HL-60 (cell line): ENCODE results near the gene ADAM12.

Source experiments
- DNase-seq, 2 experiments: peaks; one replicate each; pipeline ENCODE4 v3.0.0-alpha.2; 2010 to 2020; ENCODE audit warnings: low read depth in 1 of 2, low spot score in 1 of 2
- H3K27ac ChIP-seq: fragments of 250-450 bp; sonication (Bioruptor Pico); replicated peaks from 2 replicates; pipeline ENCODE4 v1.5.1; 2020; ENCODE audit warnings: mild to moderate bottlenecking, moderate library complexity
- H3K27me3 ChIP-seq: fragments of 250-450 bp; sonication (Bioruptor Pico); 2 replicates; pipeline ENCODE4 v1.5.1; 2021; ENCODE audit warnings: mild to moderate bottlenecking, moderate library complexity; ENCODE audit not compliant: insufficient read depth, poor library complexity, severe bottlenecking
- H3K4me3 ChIP-seq: replicated peaks from 2 replicates; pipeline ENCODE4 v1.5.1; 2011; ENCODE audit warnings: mild to moderate bottlenecking, control low read depth, low read length; ENCODE audit not compliant: insufficient read depth
- GABPA ChIP-seq: IDR thresholded peaks from 2 replicates; pipeline ENCODE4 v1.6.1; 2012; ENCODE audit warnings: low read depth
- POLR2AphosphoS5 ChIP-seq: IDR thresholded peaks from 2 replicates; pipeline ENCODE4 v1.6.1; 2012; ENCODE audit warnings: low read depth
- REST ChIP-seq: IDR thresholded peaks from 2 replicates; pipeline ENCODE4 v1.6.1; 2012; ENCODE audit warnings: low read depth; ENCODE audit not compliant: insufficient replicate concordance
- SPI1 ChIP-seq: IDR thresholded peaks from 2 replicates; pipeline ENCODE4 v1.6.1; 2012; ENCODE audit warnings: low read depth, mild to moderate bottlenecking, borderline replicate concordance
- TF ChIP-seq, protein P1 (sequence below): IDR thresholded peaks from one replicate; pipeline ENCODE4 v1.5.1; 2011; ENCODE audit warnings: low read length, control low read depth, inconsistent platforms; ENCODE audit not compliant: insufficient read depth

The ADAM12 gene

GRCh38 chr10:125997586-125997985, 390.7 kb downstream of the ADAM12 start:
- no peaks in the 10 kb centered on the region for H3K27me3 ChIP-seq
- TF ChIP-seq, protein P1, sequence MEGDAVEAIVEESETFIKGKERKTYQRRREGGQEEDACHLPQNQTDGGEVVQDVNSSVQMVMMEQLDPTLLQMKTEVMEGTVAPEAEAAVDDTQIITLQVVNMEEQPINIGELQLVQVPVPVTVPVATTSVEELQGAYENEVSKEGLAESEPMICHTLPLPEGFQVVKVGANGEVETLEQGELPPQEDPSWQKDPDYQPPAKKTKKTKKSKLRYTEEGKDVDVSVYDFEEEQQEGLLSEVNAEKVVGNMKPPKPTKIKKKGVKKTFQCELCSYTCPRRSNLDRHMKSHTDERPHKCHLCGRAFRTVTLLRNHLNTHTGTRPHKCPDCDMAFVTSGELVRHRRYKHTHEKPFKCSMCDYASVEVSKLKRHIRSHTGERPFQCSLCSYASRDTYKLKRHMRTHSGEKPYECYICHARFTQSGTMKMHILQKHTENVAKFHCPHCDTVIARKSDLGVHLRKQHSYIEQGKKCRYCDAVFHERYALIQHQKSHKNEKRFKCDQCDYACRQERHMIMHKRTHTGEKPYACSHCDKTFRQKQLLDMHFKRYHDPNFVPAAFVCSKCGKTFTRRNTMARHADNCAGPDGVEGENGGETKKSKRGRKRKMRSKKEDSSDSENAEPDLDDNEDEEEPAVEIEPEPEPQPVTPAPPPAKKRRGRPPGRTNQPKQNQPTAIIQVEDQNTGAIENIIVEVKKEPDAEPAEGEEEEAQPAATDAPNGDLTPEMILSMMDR = no peak
- no peak for TF ChIP-seq POLR2AphosphoS5
- no peak for TF ChIP-seq GABPA
- no peak for TF ChIP-seq SPI1
- TF ChIP-seq REST = no peak
- H3K27ac ChIP-seq = no peak overlapping the region
- DNase-seq = no peak
- H3K4me3 ChIP-seq = no peak overlapping the region

DNA sequence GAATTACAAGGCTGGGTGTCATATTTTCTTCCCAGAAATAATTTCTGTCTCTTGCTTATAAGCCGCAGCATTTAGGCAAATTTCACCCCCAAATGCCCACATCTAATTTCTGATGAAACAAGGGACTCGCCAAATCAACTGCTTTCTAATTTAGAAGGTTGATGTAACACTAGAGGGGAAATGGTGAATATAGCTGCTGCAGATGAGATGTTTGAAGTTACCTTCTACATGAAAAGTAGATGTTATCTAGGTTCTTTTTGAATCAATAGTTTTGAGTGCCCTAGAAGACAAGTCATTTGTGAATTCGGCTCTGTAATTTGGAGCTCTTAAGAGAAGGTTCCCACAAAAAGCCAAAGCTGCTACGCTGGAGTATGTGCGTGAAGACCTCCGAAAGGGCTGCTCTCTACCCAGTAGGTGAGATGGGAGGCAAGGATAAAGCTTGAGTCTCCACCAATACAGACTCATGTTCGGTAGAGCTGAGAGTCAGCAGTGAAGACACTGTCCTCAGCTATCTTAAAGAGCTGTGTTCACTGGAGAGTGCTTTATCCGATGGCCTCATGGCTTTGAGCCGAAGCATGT, 392.5 kb downstream of the ADAM12 start:
- DNase-seq = no peak
- H3K27me3 ChIP-seq = no peaks in the 10 kb centered on the region
- no peak overlapping the region for H3K4me3 ChIP-seq
- TF ChIP-seq GABPA (no peak), SPI1 (no peak), REST (no peak), POLR2AphosphoS5 (no peak)
- TF ChIP-seq, protein P1 = no peak
- no peak overlapping the region for H3K27ac ChIP-seq

- TF ChIP-seq GABPA (no peak), POLR2AphosphoS5 (no peak), REST (no peak), SPI1 (no peak)
- TF ChIP-seq, protein P1 = no peak
These were observed 393.7 kb downstream of the ADAM12 start for GRCh38 chr10:125994601-125995000.

More at GRCh38 chr10:125994601-125995000, 393.7 kb downstream of the ADAM12 start:
- DNase-seq = no peak
- Histone ChIP-seq H3K4me3 (no peak overlapping the region), H3K27ac (no peak overlapping the region), H3K27me3 (no peaks in the 10 kb centered on the region)
